Measurements from ENCODE around the gene VPS13C. TPM values are rescaled to one million over a fixed set of nuclear protein-coding genes. Genes with fewer than 3 reads are reported as not detected.

Gene VPS13C
- total and polyA plus RNA-seq, 5 donors from 2014 or later: 11.2 to 150 (median 14.3) TPM

- ATAC-seq (ENCODE audit: low read depth in 2 of 2): no peak
- Histone ChIP-seq H3K9me3 (ENCODE audit: control insufficient read depth in 2 of 2, low read length in 2 of 2) (no peaks in the 10 kb centered on the region), H3K4me3 (ENCODE audit: low read depth, low read length) (no peak overlapping the region), H3K36me3 (ENCODE audit: control insufficient read depth, insufficient read depth, low read length) (no peaks in the 10 kb centered on the region), H3K4me1 (ENCODE audit: control insufficient read depth, insufficient read depth, low read length, poor library complexity, severe bottlenecking) (peaks cover 9% of the 10 kb centered on the region), H3K27ac (ENCODE audit: insufficient read depth, low read length, poor library complexity, severe bottlenecking) (no peak overlapping the region), H3K27me3 (ENCODE audit: control insufficient read depth, insufficient read depth, low read length) (no peaks in the 10 kb centered on the region)
- Mint-ChIP-seq H3K27me3 (peaks cover 24% of the 10 kb centered on the region), H3K36me3 (no peaks in the 10 kb centered on the region), H3K27ac (no peak overlapping the region), H3K9me3 (no peaks in the 10 kb centered on the region), H3K4me1 (peaks cover 0 to 12% (median 3%) of the 10 kb centered on the region in 4 donors), H3K4me3 (no peak overlapping the region)
- no peak for DNase-seq
These were observed 228.7 kb downstream of the VPS13C start for GRCh38 chr15:61831505-61831921.

- no peak for ATAC-seq (ENCODE audit: low read depth in 2 of 2)
- Histone ChIP-seq H3K27me3 (ENCODE audit: control insufficient read depth, insufficient read depth, low read length) (no peaks in the 10 kb centered on the region), H3K4me3 (ENCODE audit: low read depth, low read length) (no peak overlapping the region), H3K36me3 (ENCODE audit: control insufficient read depth, insufficient read depth, low read length) (no peaks in the 10 kb centered on the region), H3K9me3 (ENCODE audit: control insufficient read depth in 2 of 2, low read length in 2 of 2) (no peaks in the 10 kb centered on the region), H3K4me1 (ENCODE audit: control insufficient read depth, insufficient read depth, low read length, poor library complexity, severe bottlenecking) (peaks cover 9% of the 10 kb centered on the region), H3K27ac (ENCODE audit: insufficient read depth, low read length, poor library complexity, severe bottlenecking) (no peak overlapping the region)
- Mint-ChIP-seq H3K9me3 (no peaks in the 10 kb centered on the region), H3K27me3 (peaks cover 31% of the 10 kb centered on the region), H3K4me3 (no peak overlapping the region), H3K27ac (no peak overlapping the region), H3K36me3 (no peaks in the 10 kb centered on the region), H3K4me1 (peaks cover 0 to 12% (median 3%) of the 10 kb centered on the region in 4 donors)
- no peak for DNase-seq
These were observed 229.5 kb downstream of the VPS13C start for GRCh38 chr15:61830536-61831330.

GRCh38 chr15:61829514-61829889, 230.7 kb downstream of the VPS13C start:
- Histone ChIP-seq H3K36me3 (ENCODE audit: control insufficient read depth, insufficient read depth, low read length) (no peaks in the 10 kb centered on the region), H3K27me3 (ENCODE audit: control insufficient read depth, insufficient read depth, low read length) (peaks cover 4% of the 10 kb centered on the region), H3K27ac (ENCODE audit: insufficient read depth, low read length, poor library complexity, severe bottlenecking) (no peak overlapping the region), H3K4me1 (ENCODE audit: control insufficient read depth, insufficient read depth, low read length, poor library complexity, severe bottlenecking) (peaks cover 5% of the 10 kb centered on the region), H3K9me3 (ENCODE audit: control insufficient read depth in 2 of 2, low read length in 2 of 2) (no peaks in the 10 kb centered on the region), H3K4me3 (ENCODE audit: low read depth, low read length) (no peak overlapping the region)
- Mint-ChIP-seq H3K27me3 (peaks cover 39% of the 10 kb centered on the region), H3K36me3 (no peaks in the 10 kb centered on the region), H3K4me3 (no peak overlapping the region), H3K9me3 (no peaks in the 10 kb centered on the region), H3K27ac (no peak overlapping the region), H3K4me1 (peaks cover 0 to 6% (median 3%) of the 10 kb centered on the region in 4 donors)
- ATAC-seq (ENCODE audit: low read depth in 2 of 2): no peak
- DNase-seq: no peak

- Histone ChIP-seq H3K27me3 (ENCODE audit: control insufficient read depth, insufficient read depth, low read length) (peaks cover 4% of the 10 kb centered on the region), H3K27ac (ENCODE audit: insufficient read depth, low read length, poor library complexity, severe bottlenecking) (no peak overlapping the region), H3K4me3 (ENCODE audit: low read depth, low read length) (no peak overlapping the region), H3K9me3 (ENCODE audit: control insufficient read depth in 2 of 2, low read length in 2 of 2) (no peaks in the 10 kb centered on the region), H3K4me1 (ENCODE audit: control insufficient read depth, insufficient read depth, low read length, poor library complexity, severe bottlenecking) (peaks cover 2% of the 10 kb centered on the region), H3K36me3 (ENCODE audit: control insufficient read depth, insufficient read depth, low read length) (no peaks in the 10 kb centered on the region)
- ATAC-seq (ENCODE audit: low read depth in 2 of 2) (no peak), DNase-seq (no peak)
- peaks cover 0 to 1% (median under 1%) of the 10 kb centered on the region in 4 donors for H3K4me1 Mint-ChIP-seq
- H3K36me3 Mint-ChIP-seq: no peaks in the 10 kb centered on the region
- peaks cover 44% of the 10 kb centered on the region for H3K27me3 Mint-ChIP-seq
- H3K4me3 Mint-ChIP-seq: no peak overlapping the region
- no peak overlapping the region for H3K27ac Mint-ChIP-seq
- H3K9me3 Mint-ChIP-seq: no peaks in the 10 kb centered on the region
These were observed 231.3 kb downstream of the VPS13C start for GRCh38 chr15:61828860-61829513.

- Histone ChIP-seq H3K4me3 (ENCODE audit: low read depth, low read length) (no peak overlapping the region), H3K9me3 (ENCODE audit: control insufficient read depth in 2 of 2, low read length in 2 of 2) (no peaks in the 10 kb centered on the region), H3K4me1 (ENCODE audit: control insufficient read depth, insufficient read depth, low read length, poor library complexity, severe bottlenecking) (no peaks in the 10 kb centered on the region), H3K36me3 (ENCODE audit: control insufficient read depth, insufficient read depth, low read length) (no peaks in the 10 kb centered on the region), H3K27me3 (ENCODE audit: control insufficient read depth, insufficient read depth, low read length) (peaks cover 4% of the 10 kb centered on the region), H3K27ac (ENCODE audit: insufficient read depth, low read length, poor library complexity, severe bottlenecking) (no peak overlapping the region)
- ATAC-seq (ENCODE audit: low read depth in 2 of 2) (no peak), DNase-seq (no peak)
- H3K27ac Mint-ChIP-seq: no peak overlapping the region
- H3K4me3 Mint-ChIP-seq: no peak overlapping the region
- no peaks in the 10 kb centered on the region for H3K4me1 Mint-ChIP-seq
- no peaks in the 10 kb centered on the region for H3K9me3 Mint-ChIP-seq
- H3K36me3 Mint-ChIP-seq: no peaks in the 10 kb centered on the region
- H3K27me3 Mint-ChIP-seq: peaks cover 47% of the 10 kb centered on the region
These were observed 232.2 kb downstream of the VPS13C start for GRCh38 chr15:61828008-61828407.

GRCh38 chr15:61827131-61827530, 233.1 kb downstream of the VPS13C start:
- H3K36me3 Mint-ChIP-seq: no peaks in the 10 kb centered on the region
- Histone ChIP-seq H3K9me3 (ENCODE audit: control insufficient read depth in 2 of 2, low read length in 2 of 2) (no peaks in the 10 kb centered on the region), H3K27me3 (ENCODE audit: control insufficient read depth, insufficient read depth, low read length) (peaks cover 4% of the 10 kb centered on the region), H3K4me1 (ENCODE audit: control insufficient read depth, insufficient read depth, low read length, poor library complexity, severe bottlenecking) (no peaks in the 10 kb centered on the region), H3K36me3 (ENCODE audit: control insufficient read depth, insufficient read depth, low read length) (no peaks in the 10 kb centered on the region), H3K27ac (ENCODE audit: insufficient read depth, low read length, poor library complexity, severe bottlenecking) (no peak overlapping the region), H3K4me3 (ENCODE audit: low read depth, low read length) (no peak overlapping the region)
- H3K27me3 Mint-ChIP-seq: peaks cover 45% of the 10 kb centered on the region
- no peak overlapping the region for H3K27ac Mint-ChIP-seq
- no peak overlapping the region for H3K4me3 Mint-ChIP-seq
- H3K9me3 Mint-ChIP-seq: no peaks in the 10 kb centered on the region
- DNase-seq (no peak), ATAC-seq (ENCODE audit: low read depth in 2 of 2) (no peak)
- no peaks in the 10 kb centered on the region for H3K4me1 Mint-ChIP-seq

- H3K4me3 ChIP-seq (ENCODE audit: low read depth, low read length): no peak overlapping the region
- no peaks in the 10 kb centered on the region for H3K36me3 Mint-ChIP-seq
- H3K27me3 Mint-ChIP-seq: peaks cover 42% of the 10 kb centered on the region
- H3K9me3 ChIP-seq (ENCODE audit: control insufficient read depth in 2 of 2, low read length in 2 of 2): no peaks in the 10 kb centered on the region
- no peaks in the 10 kb centered on the region for H3K36me3 ChIP-seq (ENCODE audit: control insufficient read depth, insufficient read depth, low read length)
- no peak for DNase-seq
- H3K27ac ChIP-seq (ENCODE audit: insufficient read depth, low read length, poor library complexity, severe bottlenecking): no peak overlapping the region
- H3K4me1 ChIP-seq (ENCODE audit: control insufficient read depth, insufficient read depth, low read length, poor library complexity, severe bottlenecking): no peaks in the 10 kb centered on the region
- H3K9me3 Mint-ChIP-seq: no peaks in the 10 kb centered on the region
- peaks cover 4% of the 10 kb centered on the region for H3K27me3 ChIP-seq (ENCODE audit: control insufficient read depth, insufficient read depth, low read length)
- no peaks in the 10 kb centered on the region for H3K4me1 Mint-ChIP-seq
- H3K4me3 Mint-ChIP-seq: no peak overlapping the region
- no peak overlapping the region for H3K27ac Mint-ChIP-seq
- no peak for ATAC-seq (ENCODE audit: low read depth in 2 of 2)
These were observed 236.0 kb downstream of the VPS13C start for GRCh38 chr15:61824291-61824690.

- Histone ChIP-seq H3K9me3 (ENCODE audit: control insufficient read depth in 2 of 2, low read length in 2 of 2) (no peaks in the 10 kb centered on the region), H3K4me3 (ENCODE audit: low read depth, low read length) (no peak overlapping the region), H3K27ac (ENCODE audit: insufficient read depth, low read length, poor library complexity, severe bottlenecking) (no peak overlapping the region), H3K4me1 (ENCODE audit: control insufficient read depth, insufficient read depth, low read length, poor library complexity, severe bottlenecking) (no peaks in the 10 kb centered on the region), H3K36me3 (ENCODE audit: control insufficient read depth, insufficient read depth, low read length) (no peaks in the 10 kb centered on the region), H3K27me3 (ENCODE audit: control insufficient read depth, insufficient read depth, low read length) (peaks cover 4% of the 10 kb centered on the region)
- H3K4me3 Mint-ChIP-seq: no peak overlapping the region
- H3K9me3 Mint-ChIP-seq: no peaks in the 10 kb centered on the region
- H3K27ac Mint-ChIP-seq: no peak overlapping the region
- H3K36me3 Mint-ChIP-seq: no peaks in the 10 kb centered on the region
- H3K27me3 Mint-ChIP-seq: peaks cover 42% of the 10 kb centered on the region
- ATAC-seq (ENCODE audit: low read depth in 2 of 2) (no peak), DNase-seq (no peak)
- H3K4me1 Mint-ChIP-seq: no peaks in the 10 kb centered on the region
These were observed 237.7 kb downstream of the VPS13C start for GRCh38 chr15:61822511-61822910.

Measured in CD4-positive, CD25-positive, alpha-beta regulatory T cell (primary cell).